Epithelial cell of umbilical artery (primary cell): ENCODE results near the gene PRR23A. TPM values are rescaled to one million over a fixed set of nuclear protein-coding genes. Genes with fewer than 3 reads are reported as not detected.

Experiments used
- total RNA-seq: library from RNA; depleted of rRNA; stranded (reverse); fragments of >200 nt; gene quantifications from 2 replicates; pipeline ENCODE4 v1.2.3, GENCODE V29; 2014

Gene PRR23A
- total RNA-seq = not detected in 2 replicates

GRCh38 chr3:139006051-139006716, at the start of gene PRR23A:
TSS of gene PRR23A (minus strand) at chr3:139006268. CDS start at chr3:139006268, 0 bp downstream.

GRCh38 chr3:139044366-139045210, 38.5 kb upstream of the PRR23A start, which contains the start of gene PRR23C:
TSS of gene PRR23C (minus strand) at chr3:139044892. CDS start at chr3:139044620, 272 bp downstream.

GRCh38 chr3:139020868-139021234, 14.8 kb upstream of the PRR23A start, which contains the start of gene PRR23B:
TSS of gene PRR23B (minus strand) at chr3:139020926. CDS start at chr3:139020661, 265 bp downstream.

Other genes with a start within 250 kb of the PRR23A start
- 14.1 and 16.9 TPM in 2 replicates for gene PIK3CB, start 171.3 kb downstream of the PRR23A start, total RNA-seq
- under 0.01 and 0.30 TPM in 2 replicates for gene FOXL2, start 59.1 kb downstream of the PRR23A start, total RNA-seq
- 0.30 TPM in 1 of 2 replicates, not detected in the other for gene FOXL2NB, start 59.1 kb downstream of the PRR23A start, total RNA-seq
- not detected in 2 replicates for gene PRR23B, start 14.7 kb upstream of the PRR23A start, total RNA-seq
- not detected in 2 replicates for gene PRR23C, start 38.6 kb upstream of the PRR23A start, total RNA-seq